WERI-Rb-1 (cell line): ENCODE measurements around the gene PC.

ENCODE experiments used
- DNase-seq: peaks from one replicate; pipeline ENCODE4 v3.0.0-alpha.2; 2020
- H3K27ac ChIP-seq: fragments of 250-450 bp; sonication (Bioruptor Pico); 2 replicates; pipeline ENCODE4 v1.5.1; 2020; ENCODE audit warnings: mild to moderate bottlenecking, moderate library complexity
- H3K27me3 ChIP-seq: fragments of 250-450 bp; sonication (Bioruptor Pico); 2 replicates; pipeline ENCODE4 v1.5.1; 2021; ENCODE audit warnings: mild to moderate bottlenecking, low read depth, moderate library complexity; ENCODE audit not compliant: insufficient read depth, severe bottlenecking
- H3K36me3 ChIP-seq: fragments of 250-450 bp; sonication (Bioruptor Pico); 2 replicates; pipeline ENCODE4 v1.5.1; 2020; ENCODE audit warnings: mild to moderate bottlenecking, moderate library complexity
- H3K4me3 ChIP-seq: 2 replicates; pipeline ENCODE4 v1.5.1; 2011; ENCODE audit warnings: low read depth, mild to moderate bottlenecking, control low read depth, low read length
- H3K9me3 ChIP-seq: fragments of 250-450 bp; sonication (Bioruptor Pico); 2 replicates; pipeline ENCODE4 v1.5.1; 2021; ENCODE audit warnings: mild to moderate bottlenecking, moderate library complexity; ENCODE audit not compliant: severe bottlenecking
- TF ChIP-seq, protein P1 (sequence below): IDR thresholded peaks from 2 replicates; pipeline ENCODE4 v1.5.1; 2011; ENCODE audit warnings: low read depth, mild to moderate bottlenecking, control low read depth, inconsistent platforms, low read length

The PC gene

DNA sequence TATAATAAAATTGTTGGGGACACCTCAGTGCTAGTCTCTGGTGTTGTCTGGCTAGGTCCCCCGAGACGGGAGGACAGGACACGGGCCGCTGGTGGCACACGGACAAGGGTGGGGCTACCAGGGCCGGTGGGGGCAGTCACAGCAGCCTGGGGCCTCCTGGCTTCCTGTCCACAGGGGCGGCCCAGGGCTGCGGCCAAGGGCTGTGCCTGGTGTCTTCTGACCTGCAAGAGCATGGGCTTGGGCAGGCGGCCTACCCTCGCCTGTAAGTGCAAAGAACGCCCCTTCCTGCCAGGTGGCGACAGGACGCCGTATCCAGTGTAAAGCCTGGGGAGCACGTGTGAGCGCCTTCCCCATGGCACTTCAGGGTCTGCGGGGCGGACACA lies 97.7 kb downstream of the PC start:
- TF ChIP-seq, protein P1, sequence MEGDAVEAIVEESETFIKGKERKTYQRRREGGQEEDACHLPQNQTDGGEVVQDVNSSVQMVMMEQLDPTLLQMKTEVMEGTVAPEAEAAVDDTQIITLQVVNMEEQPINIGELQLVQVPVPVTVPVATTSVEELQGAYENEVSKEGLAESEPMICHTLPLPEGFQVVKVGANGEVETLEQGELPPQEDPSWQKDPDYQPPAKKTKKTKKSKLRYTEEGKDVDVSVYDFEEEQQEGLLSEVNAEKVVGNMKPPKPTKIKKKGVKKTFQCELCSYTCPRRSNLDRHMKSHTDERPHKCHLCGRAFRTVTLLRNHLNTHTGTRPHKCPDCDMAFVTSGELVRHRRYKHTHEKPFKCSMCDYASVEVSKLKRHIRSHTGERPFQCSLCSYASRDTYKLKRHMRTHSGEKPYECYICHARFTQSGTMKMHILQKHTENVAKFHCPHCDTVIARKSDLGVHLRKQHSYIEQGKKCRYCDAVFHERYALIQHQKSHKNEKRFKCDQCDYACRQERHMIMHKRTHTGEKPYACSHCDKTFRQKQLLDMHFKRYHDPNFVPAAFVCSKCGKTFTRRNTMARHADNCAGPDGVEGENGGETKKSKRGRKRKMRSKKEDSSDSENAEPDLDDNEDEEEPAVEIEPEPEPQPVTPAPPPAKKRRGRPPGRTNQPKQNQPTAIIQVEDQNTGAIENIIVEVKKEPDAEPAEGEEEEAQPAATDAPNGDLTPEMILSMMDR = no peak
- H3K9me3 ChIP-seq = no peaks in the 10 kb centered on the region
- no peak overlapping the region for H3K4me3 ChIP-seq
- no peak overlapping the region for H3K27ac ChIP-seq
- H3K36me3 ChIP-seq = peaks cover 5% of the 10 kb centered on the region; the same call in 1 of the 2 replicates
- no peaks in the 10 kb centered on the region for H3K27me3 ChIP-seq
- no peak for DNase-seq

DNA sequence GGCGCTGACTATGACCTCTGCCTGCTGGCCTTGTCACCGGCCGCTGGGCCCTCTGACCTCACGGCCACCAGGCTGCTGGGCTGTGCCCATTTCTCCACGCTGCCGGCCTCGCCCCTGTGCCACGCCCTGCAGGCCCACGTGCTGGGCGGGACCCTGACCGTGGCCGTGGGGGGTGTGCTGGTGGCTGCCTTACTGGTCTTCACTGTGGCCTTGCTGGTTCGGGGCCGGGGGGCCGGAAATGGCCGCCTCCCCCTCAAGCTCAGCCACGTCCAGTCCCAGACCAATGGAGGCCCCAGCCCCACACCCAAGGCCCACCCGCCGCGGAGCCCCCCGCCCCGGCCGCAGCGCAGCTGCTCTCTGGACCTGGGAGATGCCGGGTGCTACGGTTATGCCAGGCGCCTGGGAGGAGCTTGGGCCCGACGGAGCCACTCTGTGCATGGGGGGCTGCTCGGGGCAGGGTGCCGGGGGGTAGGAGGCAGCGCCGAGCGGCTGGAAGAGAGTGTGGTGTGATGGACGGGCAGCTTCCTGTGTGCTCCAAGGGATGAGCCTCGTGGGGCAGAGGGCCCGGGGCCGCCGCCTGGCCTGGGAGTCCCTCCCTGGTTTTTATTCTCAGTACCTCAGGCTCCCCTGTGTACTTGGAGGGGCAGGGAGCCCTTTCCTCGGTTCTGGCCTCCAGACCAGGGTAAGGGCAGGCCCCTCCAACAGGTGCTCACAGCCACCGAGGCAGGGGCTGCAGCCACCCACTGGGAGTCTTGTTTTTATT lies 98.3 kb downstream of the PC start:
- DNase-seq = no peak
- TF ChIP-seq, protein P1 = no peak
- Histone ChIP-seq H3K4me3 (no peak overlapping the region), H3K36me3 (peaks cover 5% of the 10 kb centered on the region; the same call in 1 of the 2 replicates), H3K27ac (no peak overlapping the region), H3K27me3 (no peaks in the 10 kb centered on the region), H3K9me3 (no peaks in the 10 kb centered on the region)

DNA sequence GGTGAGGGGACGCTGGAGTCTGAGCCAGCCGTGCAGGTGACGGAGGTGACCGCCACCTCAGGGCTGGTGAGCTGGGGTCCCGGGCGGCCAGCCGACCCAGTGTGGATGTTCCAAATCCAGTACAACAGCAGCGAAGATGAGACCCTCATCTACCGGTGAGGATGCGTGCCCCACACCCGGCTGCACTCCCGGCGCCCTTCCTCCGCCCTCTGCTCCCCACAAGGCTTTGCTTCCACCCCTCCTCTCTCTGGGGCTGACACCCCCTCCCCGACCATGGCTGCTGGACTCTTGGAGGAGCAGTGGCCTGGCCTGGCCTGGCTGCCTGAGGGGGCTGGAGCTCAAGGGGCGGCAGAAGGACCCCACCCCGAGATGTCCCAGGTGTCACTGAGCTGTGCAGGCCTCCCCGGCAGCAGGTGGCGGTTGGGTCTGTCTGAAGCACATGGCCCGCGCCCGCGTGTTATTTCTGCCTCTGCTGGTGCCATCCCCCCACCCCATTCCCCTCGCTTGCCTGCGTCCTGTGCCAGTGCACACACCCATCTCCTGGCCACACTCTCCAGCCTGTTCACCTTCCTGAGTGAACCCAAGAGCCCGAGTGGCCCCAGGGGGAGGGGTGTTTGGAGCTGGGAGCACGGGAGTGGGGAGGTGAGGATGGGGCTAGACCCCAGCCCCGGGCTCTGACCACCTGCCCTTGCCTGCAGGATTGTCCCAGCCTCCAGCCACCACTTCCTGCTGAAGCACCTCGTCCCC lies 99.1 kb downstream of the PC start:
- TF ChIP-seq, protein P1 = no peak
- DNase-seq = no peak
- Histone ChIP-seq H3K36me3 (peaks cover 5% of the 10 kb centered on the region; the same call in 1 of the 2 replicates), H3K27me3 (no peaks in the 10 kb centered on the region), H3K4me3 (no peak overlapping the region), H3K9me3 (no peaks in the 10 kb centered on the region), H3K27ac (no peak overlapping the region)

DNA sequence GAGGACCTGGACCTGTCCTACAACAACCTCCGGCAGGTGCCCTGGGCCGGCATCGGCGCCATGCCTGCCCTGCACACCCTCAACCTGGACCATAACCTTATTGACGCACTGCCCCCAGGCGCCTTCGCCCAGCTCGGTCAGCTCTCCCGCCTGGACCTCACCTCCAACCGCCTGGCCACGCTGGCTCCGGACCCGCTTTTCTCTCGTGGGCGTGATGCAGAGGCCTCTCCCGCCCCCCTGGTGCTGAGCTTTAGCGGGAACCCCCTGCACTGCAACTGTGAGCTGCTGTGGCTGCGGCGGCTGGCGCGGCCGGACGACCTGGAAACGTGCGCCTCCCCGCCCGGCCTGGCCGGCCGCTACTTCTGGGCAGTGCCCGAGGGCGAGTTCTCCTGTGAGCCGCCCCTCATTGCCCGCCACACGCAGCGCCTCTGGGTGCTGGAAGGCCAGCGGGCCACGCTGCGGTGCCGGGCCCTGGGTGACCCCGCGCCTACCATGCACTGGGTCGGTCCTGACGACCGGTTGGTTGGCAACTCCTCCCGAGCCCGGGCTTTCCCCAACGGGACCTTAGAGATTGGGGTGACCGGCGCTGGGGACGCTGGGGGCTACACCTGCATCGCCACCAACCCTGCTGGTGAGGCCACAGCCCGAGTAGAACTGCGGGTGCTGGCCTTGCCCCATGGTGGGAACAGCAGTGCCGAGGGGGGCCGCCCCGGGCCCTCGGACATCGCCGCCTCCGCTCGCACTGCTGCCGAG lies 99.8 kb downstream of the PC start:
- Histone ChIP-seq H3K9me3 (no peaks in the 10 kb centered on the region), H3K36me3 (peaks cover 5% of the 10 kb centered on the region; the same call in 1 of the 2 replicates), H3K27ac (no peak overlapping the region), H3K27me3 (no peaks in the 10 kb centered on the region), H3K4me3 (no peak overlapping the region)
- TF ChIP-seq, protein P1 = no peak
- DNase-seq = no peak

DNA sequence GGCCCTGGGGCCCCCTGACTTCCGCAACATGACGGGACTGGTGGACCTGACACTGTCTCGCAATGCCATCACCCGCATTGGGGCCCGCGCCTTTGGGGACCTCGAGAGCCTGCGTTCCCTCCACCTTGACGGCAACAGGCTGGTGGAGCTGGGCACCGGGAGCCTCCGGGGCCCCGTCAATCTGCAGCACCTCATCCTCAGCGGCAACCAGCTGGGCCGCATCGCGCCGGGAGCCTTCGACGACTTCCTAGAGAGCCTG lies 100.3 kb downstream of the PC start:
- no peaks in the 10 kb centered on the region for H3K27me3 ChIP-seq
- peaks cover 5% of the 10 kb centered on the region; the same call in 1 of the 2 replicates for H3K36me3 ChIP-seq
- no peak for DNase-seq
- H3K9me3 ChIP-seq = no peaks in the 10 kb centered on the region
- H3K27ac ChIP-seq = no peak overlapping the region
- TF ChIP-seq, protein P1 = no peak
- H3K4me3 ChIP-seq = no peak overlapping the region
